Inflammatory macrophage treated with lipopolysaccharide for 4 hours (primary cell): Measurements from ENCODE around the gene ZNRF3.

Experiments used
- DNase-seq: peaks from one replicate; pipeline ENCODE4 v3.0.0-alpha.2; 2020

ZNRF3 gene

GRCh38 chr22:28910569-28911303 is 27.4 kb downstream of the ZNRF3 start:
- DNase-seq = no peak

GRCh38 chr22:28911304-28911690 is 27.9 kb downstream of the ZNRF3 start:
- DNase-seq = no peak

- no peak for DNase-seq
Measured at GRCh38 chr22:28911777-28912669, 28.7 kb downstream of the ZNRF3 start.

- no peak for DNase-seq
Measured at GRCh38 chr22:28914201-28914600, 30.8 kb downstream of the ZNRF3 start.

- no peak for DNase-seq
Measured at GRCh38 chr22:28915969-28916368, 32.6 kb downstream of the ZNRF3 start.

- DNase-seq = no peak
Measured at GRCh38 chr22:28917747-28918549, 34.6 kb downstream of the ZNRF3 start.

GRCh38 chr22:28918550-28919271 is 35.3 kb downstream of the ZNRF3 start:
- DNase-seq = no peak

GRCh38 chr22:28920757-28921584 is 37.6 kb downstream of the ZNRF3 start:
- no peak for DNase-seq

GRCh38 chr22:28921585-28921879 is 38.2 kb downstream of the ZNRF3 start:
- no peak for DNase-seq

GRCh38 chr22:28922540-28923244 is 39.3 kb downstream of the ZNRF3 start:
- DNase-seq = no peak

- no peak for DNase-seq
Measured at GRCh38 chr22:28923826-28924732, 40.7 kb downstream of the ZNRF3 start.

- no peak for DNase-seq
Measured at GRCh38 chr22:28925916-28926315, 42.5 kb downstream of the ZNRF3 start.

GRCh38 chr22:28927630-28928029 is 44.3 kb downstream of the ZNRF3 start:
- no peak for DNase-seq

- DNase-seq = no peak
Measured at GRCh38 chr22:28929197-28929596, 45.8 kb downstream of the ZNRF3 start.

- DNase-seq = no peak
Measured at GRCh38 chr22:28930357-28931007, 47.1 kb downstream of the ZNRF3 start.

GRCh38 chr22:28931844-28932567 is 48.6 kb downstream of the ZNRF3 start:
- no peak for DNase-seq

GRCh38 chr22:28933321-28933720 is 49.9 kb downstream of the ZNRF3 start:
- DNase-seq = no peak

GRCh38 chr22:28934026-28934425 is 50.7 kb downstream of the ZNRF3 start:
- no peak for DNase-seq

- no peak for DNase-seq
Measured at GRCh38 chr22:28935140-28935539, 51.8 kb downstream of the ZNRF3 start.
